ENCODE results near the gene GDF10. TPM values are rescaled to one million over a fixed set of nuclear protein-coding genes. Genes with fewer than 3 reads are reported as not detected.

The GDF10 gene
- total RNA-seq, 2 experiments from 2014 or later: 1.4 to 1.5 TPM

- DNase-seq (no peak), ATAC-seq (no peak)
- CTCF ChIA-PET: no interaction called here
- Mint-ChIP-seq H3K4me3 (no peak overlapping the region), H3K4me1 (ENCODE audit: low read depth) (peaks cover 4% of the 10 kb centered on the region), H3K36me3 (ENCODE audit: low read depth) (no peaks in the 10 kb centered on the region), H3K27ac (no peak overlapping the region), H3K27me3 (peaks cover 1% of the 10 kb centered on the region), H3K9me3 (no peaks in the 10 kb centered on the region)
- POLR2A ChIA-PET: no interaction called here
- intact Hi-C loops (cut with micrococcal nuclease): no loop called here
- TF ChIP-seq CTCF (IDR thresholded peaks at IDR 0.05): no peak
Observed at GRCh38 chr10:47291682-47292081, 8.3 kb upstream of the GDF10 start.

GRCh38 chr10:47294057-47294456, 5.9 kb upstream of the GDF10 start:
- ChIA-PET CTCF (no interaction called here), POLR2A (no interaction called here)
- intact Hi-C loops (cut with micrococcal nuclease): no loop called here
- Mint-ChIP-seq H3K4me1 (ENCODE audit: low read depth) (no peaks in the 10 kb centered on the region), H3K27me3 (peaks cover 1% of the 10 kb centered on the region), H3K4me3 (no peak overlapping the region), H3K9me3 (no peaks in the 10 kb centered on the region), H3K27ac (no peak overlapping the region), H3K36me3 (ENCODE audit: low read depth) (no peaks in the 10 kb centered on the region)
- no peak for ATAC-seq
- no peak for DNase-seq
- TF ChIP-seq CTCF (IDR thresholded peaks at IDR 0.05): no peak

DNA sequence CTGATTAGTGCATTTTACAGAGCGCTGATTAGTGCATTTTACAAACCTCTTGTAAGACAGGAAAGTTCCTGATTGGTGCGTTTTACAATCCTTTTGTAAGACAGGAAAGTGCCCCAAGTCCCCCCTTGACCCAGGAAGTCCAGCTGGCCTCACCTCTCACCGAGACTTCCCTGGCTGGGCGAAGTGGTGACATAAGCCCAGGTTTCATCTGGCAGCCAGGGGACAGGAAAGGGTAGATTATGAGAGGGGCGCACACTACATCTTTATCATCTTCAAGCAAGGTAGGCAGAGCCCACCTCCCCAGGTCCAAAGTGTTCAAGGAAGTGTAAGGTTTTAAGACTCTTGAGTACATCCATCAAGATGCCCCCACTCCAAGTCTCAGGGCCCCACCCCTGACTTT, 5.5 kb upstream of the GDF10 start:
- H3K9me3 Mint-ChIP-seq: no peaks in the 10 kb centered on the region
- H3K4me3 Mint-ChIP-seq: no peak overlapping the region
- ChIA-PET CTCF (no interaction called here), POLR2A (no interaction called here)
- no peaks in the 10 kb centered on the region for H3K36me3 Mint-ChIP-seq (ENCODE audit: low read depth)
- peaks cover under 1% of the 10 kb centered on the region for H3K4me1 Mint-ChIP-seq (ENCODE audit: low read depth)
- no peak for TF ChIP-seq CTCF (IDR thresholded peaks at IDR 0.05)
- H3K27ac Mint-ChIP-seq: no peak overlapping the region
- no peak for ATAC-seq
- intact Hi-C loops (cut with micrococcal nuclease): no loop called here
- no peak for DNase-seq
- peaks cover 2% of the 10 kb centered on the region for H3K27me3 Mint-ChIP-seq

DNA sequence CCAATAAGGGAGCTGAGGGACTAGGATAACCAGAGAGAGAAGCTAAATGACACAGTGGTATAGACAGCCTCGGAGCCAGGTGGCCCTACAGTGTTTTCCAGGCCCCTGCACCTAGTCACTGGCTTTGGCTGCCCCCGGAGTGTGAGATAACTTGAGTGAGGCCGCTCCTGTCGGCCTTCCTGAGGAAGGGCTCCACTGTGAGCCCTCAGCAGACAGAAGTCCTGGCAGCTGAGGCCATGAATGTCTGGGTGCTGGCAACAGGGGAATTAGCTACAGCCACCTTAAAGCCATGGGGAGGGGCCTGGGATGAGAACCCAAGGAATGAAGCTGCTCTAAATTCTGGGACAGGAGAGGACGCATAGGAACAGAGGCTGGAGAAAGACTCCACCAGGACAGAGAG, 4.6 kb upstream of the GDF10 start:
- ATAC-seq: no peak
- CTCF ChIA-PET: no interaction called here

More for the DNA sequence above, 4.6 kb upstream of the GDF10 start:
- POLR2A ChIA-PET: interaction anchor here (1.0 kb wide), 1 partner anchor 9 kb away, joined by 3 read pairs; no protein-coding TSS in a partner anchor
- no peaks in the 10 kb centered on the region for H3K9me3 Mint-ChIP-seq
- no peak for TF ChIP-seq CTCF (IDR thresholded peaks at IDR 0.05)
- no peaks in the 10 kb centered on the region for H3K36me3 Mint-ChIP-seq (ENCODE audit: low read depth)
- H3K27me3 Mint-ChIP-seq: peaks cover 5% of the 10 kb centered on the region
- DNase-seq: no peak
- peaks cover 4% of the 10 kb centered on the region for H3K4me1 Mint-ChIP-seq (ENCODE audit: low read depth)
- H3K4me3 Mint-ChIP-seq: no peak overlapping the region
- intact Hi-C loops (cut with micrococcal nuclease): no loop called here
- no peak overlapping the region for H3K27ac Mint-ChIP-seq
